ENCODE results near the gene MRPL39.

The MRPL39 gene

GRCh38 chr21:25536752-25537151, 70.5 kb downstream of the MRPL39 start:
- Histone ChIP-seq H3K4me1 (ENCODE audit: insufficient read depth, poor library complexity, severe bottlenecking) (no peaks in the 10 kb centered on the region), H3K27me3 (ENCODE audit: insufficient read depth, poor library complexity, severe bottlenecking) (no peaks in the 10 kb centered on the region), H3K9me3 (ENCODE audit: severe bottlenecking) (peaks cover 3% of the 10 kb centered on the region), H3K27ac (ENCODE audit: poor library complexity, severe bottlenecking) (no peak overlapping the region), H3K36me3 (ENCODE audit: low read depth) (no peaks in the 10 kb centered on the region), H3K4me3 (ENCODE audit: severe bottlenecking) (no peak overlapping the region)
- no peak for TF ChIP-seq CTCF (IDR thresholded peaks at IDR 0.05; ENCODE audit: poor library complexity, severe bottlenecking)
- no peak for DNase-seq (ENCODE audit: low spot score)
- no peak for ATAC-seq (ENCODE audit: low read depth)

GRCh38 chr21:25535849-25536248, 71.4 kb downstream of the MRPL39 start:
- Histone ChIP-seq H3K4me1 (ENCODE audit: insufficient read depth, poor library complexity, severe bottlenecking) (no peaks in the 10 kb centered on the region), H3K27ac (ENCODE audit: poor library complexity, severe bottlenecking) (no peak overlapping the region), H3K27me3 (ENCODE audit: insufficient read depth, poor library complexity, severe bottlenecking) (no peaks in the 10 kb centered on the region), H3K9me3 (ENCODE audit: severe bottlenecking) (peaks cover 3% of the 10 kb centered on the region), H3K4me3 (ENCODE audit: severe bottlenecking) (no peak overlapping the region), H3K36me3 (ENCODE audit: low read depth) (no peaks in the 10 kb centered on the region)
- ATAC-seq (ENCODE audit: low read depth) (no peak), DNase-seq (ENCODE audit: low spot score) (no peak)
- TF ChIP-seq CTCF (IDR thresholded peaks at IDR 0.05; ENCODE audit: poor library complexity, severe bottlenecking) = no peak

All from RWPE2 (cell line).